NCI-H446 treated with DMSO at 0.1 percent for 48 hours (cell line): ENCODE results near the gene ZNF35.
"Not testable (repeated sequence)": the region's sequence is repeated elsewhere in the genome, so short reads cannot be mapped to it uniquely, and the experiment has no call there.

Experiments
- DNase-seq: peaks from one replicate; lab custom pipeline; 2025; lab: John Stamatoyannopoulos, UW

ZNF35 gene

GRCh38 chr3:44648564-44649229 is at the start of gene ZNF35:
TSS of gene ZNF35 (plus strand) at chr3:44648732. CDS start at chr3:44651068, 2,336 bp downstream.
- DNase-seq, result peak; percentile 36

- no peak for DNase-seq
These were observed 46.8 kb upstream of the ZNF35 start for GRCh38 chr3:44601749-44602148.

GRCh38 chr3:44612678-44613077 is 35.9 kb upstream of the ZNF35 start:
- no peak for DNase-seq

GRCh38 chr3:44624749-44625480 is 23.6 kb upstream of the ZNF35 start, which contains the start of gene ZNF197:
TSS of gene ZNF197 (plus strand) at chr3:44625036. CDS start at chr3:44629155, 4,119 bp downstream.
- DNase-seq, result peak; percentile 80

GRCh38 chr3:44628716-44629115 is 19.8 kb upstream of the ZNF35 start:
- DNase-seq, result no peak

GRCh38 chr3:44632193-44632592 is 16.3 kb upstream of the ZNF35 start:
- no peak for DNase-seq

GRCh38 chr3:44642337-44642736 is 6.2 kb upstream of the ZNF35 start:
- DNase-seq, result no peak

GRCh38 chr3:44643024-44643423 is 5.5 kb upstream of the ZNF35 start:
- no peak for DNase-seq

GRCh38 chr3:44647771-44648170 is 761 bp upstream of the ZNF35 start:
- no peak for DNase-seq

- DNase-seq, result no peak
These were observed 1.2 kb downstream of the ZNF35 start for GRCh38 chr3:44649709-44650108.

GRCh38 chr3:44654039-44654438 is 5.5 kb downstream of the ZNF35 start:
- no peak for DNase-seq

GRCh38 chr3:44659015-44659414 is 10.5 kb downstream of the ZNF35 start:
- no peak for DNase-seq

GRCh38 chr3:44659434-44659833 is 10.9 kb downstream of the ZNF35 start:
- DNase-seq, result no peak

- DNase-seq, result no peak
These were observed 12.7 kb downstream of the ZNF35 start for GRCh38 chr3:44661189-44661588.

- DNase-seq, result no peak
These were observed 16.6 kb downstream of the ZNF35 start for GRCh38 chr3:44665173-44665572.

GRCh38 chr3:44666346-44666745 is 17.8 kb downstream of the ZNF35 start:
- no peak for DNase-seq

GRCh38 chr3:44669760-44670159 is 21.2 kb downstream of the ZNF35 start:
- DNase-seq, result no peak

- not testable (repeated sequence) for DNase-seq
These were observed 24.9 kb downstream of the ZNF35 start for GRCh38 chr3:44673466-44673865.

- DNase-seq, result no peak
These were observed 25.7 kb downstream of the ZNF35 start for GRCh38 chr3:44674211-44674610.

- DNase-seq, result no peak
These were observed 30.1 kb downstream of the ZNF35 start for GRCh38 chr3:44678480-44679116.

- DNase-seq, result no peak
These were observed 32.5 kb downstream of the ZNF35 start for GRCh38 chr3:44680921-44681455.

- DNase-seq, result no peak
These were observed 33.8 kb downstream of the ZNF35 start for GRCh38 chr3:44682182-44682896.
